ENCODE results near the gene SH3BP1.
A peak's percentile ranks its signal among the peaks of the same experiment; 100 is the strongest.

The SH3BP1 gene

DNA sequence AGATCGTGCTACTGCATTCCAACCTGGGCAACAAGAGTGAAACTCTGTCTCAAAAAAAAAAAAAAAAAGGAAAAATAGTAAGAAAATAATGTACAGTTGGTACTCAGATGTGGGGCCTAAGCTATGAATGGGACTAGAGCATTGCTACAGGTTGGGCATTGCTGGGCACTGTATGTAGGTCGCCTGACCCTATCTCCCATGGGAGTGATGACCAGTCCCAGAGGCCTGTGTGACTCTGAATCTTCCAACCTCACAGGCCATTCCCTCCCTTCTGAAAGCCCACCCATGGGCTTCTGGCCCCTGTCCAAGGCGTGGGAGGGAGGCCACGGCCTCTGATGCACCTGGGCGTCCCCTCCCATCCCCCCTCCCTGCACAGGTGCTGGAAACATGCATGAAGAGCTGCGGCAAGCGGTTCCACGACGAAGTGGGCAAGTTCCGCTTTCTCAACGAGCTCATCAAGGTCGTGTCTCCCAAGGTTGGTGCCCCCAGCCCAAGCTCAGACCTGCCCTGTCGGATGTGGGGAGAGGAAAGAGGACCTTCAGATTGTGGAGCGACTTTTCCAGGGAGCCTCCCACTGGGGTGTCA lies 21.3 kb upstream of the SH3BP1 start:
- peaks cover 55% of the 10 kb centered on the region for H3K36me3 ChIP-seq (ENCODE audit: insufficient read depth, low read length)
- H3K27me3 ChIP-seq (ENCODE audit: control insufficient read depth in 1 of 2, insufficient read depth in 2 of 2, low read length in 2 of 2), result no peaks in the 10 kb centered on the region
- no peak overlapping the region for H3K9ac ChIP-seq (ENCODE audit: low read length)
- no peaks in the 10 kb centered on the region for H3K9me3 ChIP-seq (ENCODE audit: low read length)
- H3K4me1 ChIP-seq (ENCODE audit: insufficient read depth, low read length), result peaks cover 12% of the 10 kb centered on the region
- no peak overlapping the region for H3K4me3 ChIP-seq (ENCODE audit: low read depth in 1 of 2, low read length in 2 of 2)
- no peak overlapping the region for H3K27ac ChIP-seq (ENCODE audit: low read depth, low read length)

DNA sequence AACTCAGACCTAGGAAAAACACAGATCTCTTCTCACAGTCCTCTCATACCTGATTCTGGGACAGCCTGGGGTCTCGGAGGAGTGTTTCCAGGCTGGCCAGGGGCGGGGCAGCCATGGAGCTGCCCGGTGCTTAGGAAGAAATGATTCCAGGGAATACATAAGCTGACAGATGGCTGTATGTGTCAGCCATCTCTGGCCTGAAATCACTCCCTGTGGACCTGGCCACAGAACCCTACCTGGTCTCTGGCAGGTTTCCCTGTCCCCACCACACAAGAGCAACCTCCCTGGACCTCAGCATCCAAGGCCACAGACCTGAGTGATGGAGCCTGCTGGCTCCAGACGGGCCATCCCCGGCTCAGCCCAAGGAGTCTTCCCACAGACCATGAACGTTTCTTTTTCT lies 20.8 kb upstream of the SH3BP1 start:
- Histone ChIP-seq H3K36me3 (ENCODE audit: insufficient read depth, low read length) (peaks cover 56% of the 10 kb centered on the region), H3K4me1 (ENCODE audit: insufficient read depth, low read length) (peaks cover 9% of the 10 kb centered on the region), H3K9ac (ENCODE audit: low read length) (no peak overlapping the region)

DNA sequence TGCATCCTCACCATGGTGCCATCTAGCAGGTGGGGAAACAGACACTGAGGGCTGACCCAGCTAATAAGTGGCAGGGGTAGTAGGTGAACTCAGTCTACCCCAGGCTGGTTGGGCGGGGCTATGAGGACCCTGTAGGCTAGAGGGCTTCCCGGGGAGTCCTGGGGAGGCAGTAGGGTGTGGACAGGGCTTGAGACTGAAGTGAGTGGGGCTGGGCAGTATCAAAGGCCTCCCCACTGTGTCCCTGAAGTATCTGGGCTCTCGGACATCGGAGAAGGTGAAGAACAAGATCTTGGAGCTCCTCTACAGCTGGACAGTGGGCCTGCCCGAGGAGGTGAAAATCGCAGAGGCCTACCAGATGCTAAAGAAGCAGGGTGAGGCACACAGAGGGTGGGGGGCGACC lies 19.5 kb upstream of the SH3BP1 start:
- no peak overlapping the region for H3K9ac ChIP-seq (ENCODE audit: low read length)
- peaks cover 50% of the 10 kb centered on the region for H3K36me3 ChIP-seq (ENCODE audit: insufficient read depth, low read length)

More for the DNA sequence above, 20.8 kb upstream of the SH3BP1 start:
- H3K27me3 ChIP-seq (ENCODE audit: control insufficient read depth in 1 of 2, insufficient read depth in 2 of 2, low read length in 2 of 2), result no peaks in the 10 kb centered on the region
- no peak overlapping the region for H3K4me3 ChIP-seq (ENCODE audit: low read depth in 1 of 2, low read length in 2 of 2)
- H3K27ac ChIP-seq (ENCODE audit: low read depth, low read length), result no peak overlapping the region
- no peaks in the 10 kb centered on the region for H3K9me3 ChIP-seq (ENCODE audit: low read length)

DNA sequence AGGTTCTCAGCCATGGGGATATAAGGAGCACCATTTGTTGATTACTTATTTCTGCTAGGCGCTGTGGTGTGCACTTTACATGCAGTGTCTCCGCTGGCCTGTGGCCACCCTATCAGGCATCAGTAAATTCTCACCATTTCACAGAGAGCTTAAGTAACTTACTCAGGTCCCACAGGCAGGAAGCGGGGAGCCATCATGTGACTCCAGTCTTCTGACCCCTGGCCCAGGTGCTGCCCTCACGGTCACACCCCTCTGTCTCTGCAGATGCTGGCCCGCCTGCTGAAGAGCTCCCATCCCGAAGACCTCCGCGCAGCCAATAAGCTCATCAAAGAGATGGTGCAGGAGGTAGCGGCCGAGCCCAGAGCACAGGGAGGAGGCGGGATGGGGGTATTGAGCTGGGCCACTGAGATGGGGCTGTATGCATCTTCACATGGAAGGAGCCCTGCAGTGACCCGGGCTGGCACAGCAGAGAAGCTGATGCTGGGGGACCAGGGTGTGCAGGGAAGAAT lies 18.1 kb upstream of the SH3BP1 start:
- H3K4me3 ChIP-seq (ENCODE audit: low read depth in 1 of 2, low read length in 2 of 2), result no peak overlapping the region
- no peak overlapping the region for H3K9ac ChIP-seq (ENCODE audit: low read length)
- no peak overlapping the region for H3K27ac ChIP-seq (ENCODE audit: low read depth, low read length)
- no peaks in the 10 kb centered on the region for H3K27me3 ChIP-seq (ENCODE audit: control insufficient read depth in 1 of 2, insufficient read depth in 2 of 2, low read length in 2 of 2)
- H3K9me3 ChIP-seq (ENCODE audit: low read length), result no peaks in the 10 kb centered on the region
- peaks cover 27% of the 10 kb centered on the region for H3K4me1 ChIP-seq (ENCODE audit: insufficient read depth, low read length)
- H3K36me3 ChIP-seq (ENCODE audit: insufficient read depth, low read length), result peaks cover 45% of the 10 kb centered on the region

More for the DNA sequence above, 19.5 kb upstream of the SH3BP1 start:
- no peaks in the 10 kb centered on the region for H3K27me3 ChIP-seq (ENCODE audit: control insufficient read depth in 1 of 2, insufficient read depth in 2 of 2, low read length in 2 of 2)
- H3K4me1 ChIP-seq (ENCODE audit: insufficient read depth, low read length), result peaks cover 13% of the 10 kb centered on the region
- H3K4me3 ChIP-seq (ENCODE audit: low read depth in 1 of 2, low read length in 2 of 2), result no peak overlapping the region
- H3K27ac ChIP-seq (ENCODE audit: low read depth, low read length), result no peak overlapping the region
- no peaks in the 10 kb centered on the region for H3K9me3 ChIP-seq (ENCODE audit: low read length)

DNA sequence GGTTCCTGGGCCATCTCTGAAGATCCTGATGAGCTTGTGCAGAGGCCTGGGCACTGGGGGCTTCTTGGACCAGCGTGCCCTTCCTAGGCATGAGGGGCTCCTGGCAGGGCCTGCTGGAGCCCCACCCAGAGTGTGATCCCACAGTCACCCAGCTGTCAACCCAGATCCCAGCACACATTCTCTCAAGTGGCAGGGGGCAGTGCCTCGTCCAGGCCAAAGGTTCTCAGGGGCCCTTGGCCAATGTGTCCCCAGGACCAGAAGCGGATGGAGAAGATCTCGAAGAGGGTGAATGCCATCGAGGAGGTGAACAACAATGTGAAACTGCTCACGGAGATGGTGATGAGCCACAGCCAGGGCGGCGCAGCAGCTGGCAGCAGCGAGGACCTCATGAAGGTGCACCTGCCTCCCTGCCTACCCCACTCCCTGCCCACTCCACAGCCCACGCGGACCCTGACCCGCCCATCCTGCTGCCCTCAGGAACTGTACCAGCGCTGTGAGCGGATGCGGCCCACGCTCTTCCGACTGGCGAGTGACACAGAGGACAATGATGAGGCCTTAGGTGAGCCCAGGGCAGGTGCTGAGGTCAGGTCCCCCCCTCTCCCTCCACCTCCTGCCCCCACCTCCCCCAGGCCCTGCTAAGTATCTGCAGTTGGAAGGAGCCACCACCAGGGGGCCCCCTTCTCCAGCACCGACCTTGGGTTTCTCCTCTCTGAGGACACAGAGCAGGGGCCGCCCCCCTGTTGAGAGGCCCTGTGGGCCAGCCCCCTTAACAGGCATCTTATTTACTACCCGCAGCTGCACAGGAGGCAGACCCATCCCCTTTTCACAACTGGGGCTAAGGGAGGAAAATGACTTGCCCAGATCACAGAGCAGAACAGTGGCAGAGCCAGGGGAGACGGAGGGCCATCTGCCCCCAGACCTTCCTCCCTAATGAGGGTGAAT lies 16.1 kb upstream of the SH3BP1 start:
- H3K4me3 ChIP-seq (ENCODE audit: low read depth in 1 of 2, low read length in 2 of 2), result no peak overlapping the region
- no peak overlapping the region for H3K9ac ChIP-seq (ENCODE audit: low read length)
- H3K27ac ChIP-seq (ENCODE audit: low read depth, low read length), result peak overlapping the region; percentile 12
- no peaks in the 10 kb centered on the region for H3K9me3 ChIP-seq (ENCODE audit: low read length)
- no peaks in the 10 kb centered on the region for H3K27me3 ChIP-seq (ENCODE audit: control insufficient read depth in 1 of 2, insufficient read depth in 2 of 2, low read length in 2 of 2)
- peaks cover 34% of the 10 kb centered on the region for H3K36me3 ChIP-seq (ENCODE audit: insufficient read depth, low read length)
- peaks cover 44% of the 10 kb centered on the region for H3K4me1 ChIP-seq (ENCODE audit: insufficient read depth, low read length)

DNA sequence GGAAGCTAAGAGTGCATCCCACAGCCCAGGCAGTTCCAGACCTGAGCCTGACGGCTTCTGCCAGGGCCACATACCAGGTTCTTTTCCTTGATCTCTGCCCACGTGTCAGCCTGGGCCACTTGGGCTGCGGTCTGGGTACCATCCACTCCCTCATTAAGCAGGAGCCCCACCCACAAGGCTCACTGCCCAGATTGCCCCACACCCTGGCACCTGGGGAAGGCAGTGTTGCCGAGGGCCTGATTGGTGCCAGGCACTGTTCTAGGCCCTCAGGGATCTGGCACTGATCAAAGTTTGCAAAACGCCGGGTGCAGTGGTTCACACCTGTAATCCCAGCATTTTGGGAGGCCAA lies 15.5 kb upstream of the SH3BP1 start:
- Histone ChIP-seq H3K4me3 (ENCODE audit: low read depth in 1 of 2, low read length in 2 of 2) (no peak overlapping the region), H3K27me3 (ENCODE audit: control insufficient read depth in 1 of 2, insufficient read depth in 2 of 2, low read length in 2 of 2) (no peaks in the 10 kb centered on the region), H3K9me3 (ENCODE audit: low read length) (no peaks in the 10 kb centered on the region), H3K9ac (ENCODE audit: low read length) (no peak overlapping the region), H3K4me1 (ENCODE audit: insufficient read depth, low read length) (peaks cover 44% of the 10 kb centered on the region), H3K36me3 (ENCODE audit: insufficient read depth, low read length) (peaks cover 33% of the 10 kb centered on the region), H3K27ac (ENCODE audit: low read depth, low read length) (peak overlapping the region; percentile 59)

DNA sequence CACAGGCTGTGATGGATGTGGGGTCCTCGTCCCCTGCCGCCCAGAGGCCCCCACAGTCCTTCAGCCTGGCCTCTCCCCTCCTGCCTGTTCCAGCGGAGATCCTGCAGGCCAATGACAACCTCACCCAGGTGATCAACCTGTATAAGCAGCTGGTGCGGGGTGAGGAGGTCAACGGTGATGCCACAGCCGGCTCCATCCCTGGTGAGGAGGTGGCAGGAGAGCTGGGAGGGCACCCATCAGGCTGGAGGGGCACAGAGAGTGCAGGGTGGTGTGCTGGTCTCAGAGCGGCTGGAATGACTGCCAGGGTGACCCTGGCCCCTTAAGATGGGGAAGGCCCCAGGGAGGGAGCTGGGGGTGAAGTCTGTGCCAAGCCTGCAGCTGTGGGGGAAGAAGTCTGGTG lies 14.6 kb upstream of the SH3BP1 start:
- Histone ChIP-seq H3K9ac (ENCODE audit: low read length) (peak overlapping the region; percentile 41), H3K4me3 (ENCODE audit: low read depth in 1 of 2, low read length in 2 of 2) (no peak overlapping the region), H3K27me3 (ENCODE audit: control insufficient read depth in 1 of 2, insufficient read depth in 2 of 2, low read length in 2 of 2) (no peaks in the 10 kb centered on the region), H3K4me1 (ENCODE audit: insufficient read depth, low read length) (peaks cover 44% of the 10 kb centered on the region), H3K9me3 (ENCODE audit: low read length) (no peaks in the 10 kb centered on the region), H3K27ac (ENCODE audit: low read depth, low read length) (peak overlapping the region; percentile 88), H3K36me3 (ENCODE audit: insufficient read depth, low read length) (peaks cover 34% of the 10 kb centered on the region)

DNA sequence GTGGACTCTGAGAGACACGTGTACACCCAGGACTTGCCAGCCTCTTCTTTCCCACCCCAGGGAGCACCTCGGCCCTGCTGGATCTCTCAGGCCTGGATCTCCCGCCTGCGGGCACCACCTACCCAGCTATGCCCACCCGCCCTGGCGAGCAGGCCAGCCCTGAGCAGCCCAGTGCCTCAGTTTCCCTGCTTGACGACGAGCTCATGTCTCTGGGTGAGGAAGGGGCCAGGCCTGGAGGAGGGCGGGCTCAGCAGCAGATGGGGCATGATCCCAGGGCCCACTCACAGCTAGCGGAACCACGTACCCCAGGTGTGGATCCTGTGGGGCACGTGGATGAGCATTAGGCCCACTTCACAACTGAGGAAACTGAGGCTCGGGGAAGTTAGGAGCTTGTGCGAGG lies 13.7 kb upstream of the SH3BP1 start:
- no peak overlapping the region for H3K4me3 ChIP-seq (ENCODE audit: low read depth in 1 of 2, low read length in 2 of 2)
- H3K27ac ChIP-seq (ENCODE audit: low read depth, low read length), result peak overlapping the region; percentile 88
- H3K36me3 ChIP-seq (ENCODE audit: insufficient read depth, low read length), result peaks cover 32% of the 10 kb centered on the region
- H3K9me3 ChIP-seq (ENCODE audit: low read length), result no peaks in the 10 kb centered on the region
- H3K9ac ChIP-seq (ENCODE audit: low read length), result peak overlapping the region; percentile 41
- H3K27me3 ChIP-seq (ENCODE audit: control insufficient read depth in 1 of 2, insufficient read depth in 2 of 2, low read length in 2 of 2), result no peaks in the 10 kb centered on the region
- peaks cover 44% of the 10 kb centered on the region for H3K4me1 ChIP-seq (ENCODE audit: insufficient read depth, low read length)

DNA sequence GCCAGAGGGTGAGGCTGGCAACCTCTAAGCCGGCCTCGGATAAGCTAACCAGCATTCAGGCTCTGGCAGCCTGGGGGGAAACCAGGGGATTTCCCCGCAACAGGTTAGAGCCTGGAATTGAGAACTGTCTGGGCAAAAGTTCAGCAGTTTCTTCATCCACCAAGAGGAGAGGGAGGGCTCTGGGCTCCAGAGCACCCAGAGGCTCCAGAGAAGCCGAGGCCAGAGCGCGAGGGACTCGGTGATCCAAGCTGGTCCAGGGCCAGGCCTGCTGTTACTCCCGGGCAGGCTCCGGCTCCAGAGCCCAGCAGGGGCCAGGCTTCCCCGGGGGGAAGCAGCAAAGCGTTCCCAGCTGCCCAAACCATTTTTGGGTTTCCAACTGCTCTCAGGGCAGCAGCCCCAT lies 13.3 kb upstream of the SH3BP1 start:
- Histone ChIP-seq H3K9me3 (ENCODE audit: low read length) (no peaks in the 10 kb centered on the region), H3K27me3 (ENCODE audit: control insufficient read depth in 1 of 2, insufficient read depth in 2 of 2, low read length in 2 of 2) (no peaks in the 10 kb centered on the region), H3K27ac (ENCODE audit: low read depth, low read length) (peak overlapping the region; percentile 88), H3K36me3 (ENCODE audit: insufficient read depth, low read length) (peaks cover 29% of the 10 kb centered on the region), H3K4me3 (ENCODE audit: low read depth in 1 of 2, low read length in 2 of 2) (no peak overlapping the region), H3K4me1 (ENCODE audit: insufficient read depth, low read length) (peaks cover 44% of the 10 kb centered on the region), H3K9ac (ENCODE audit: low read length) (peak overlapping the region; percentile 41)

DNA sequence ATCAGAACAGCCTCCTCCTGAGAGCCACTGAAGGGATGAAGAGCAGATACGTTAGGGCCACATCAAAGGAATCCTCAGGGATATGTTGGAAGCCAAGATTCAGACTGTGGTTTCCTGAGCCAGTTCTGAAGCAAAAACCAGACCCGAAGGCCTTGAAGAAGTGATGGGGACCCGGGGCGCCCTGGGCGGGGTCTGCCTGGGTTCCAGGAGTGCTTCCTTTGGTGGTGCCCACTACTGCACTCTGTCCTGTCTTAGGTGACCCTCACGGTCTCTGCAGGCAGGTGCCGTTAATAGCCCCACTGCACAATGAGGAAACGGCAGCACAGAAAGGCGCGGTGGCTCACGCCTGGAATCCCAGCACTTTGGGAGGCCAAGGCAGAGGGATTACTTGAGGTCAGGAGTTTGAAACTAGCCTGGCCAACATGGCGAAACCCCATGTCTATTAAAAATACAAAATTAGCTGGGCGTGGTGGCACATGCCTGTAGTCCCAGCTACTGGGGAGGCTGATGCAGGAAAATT lies 12.9 kb upstream of the SH3BP1 start:
- peaks cover 33% of the 10 kb centered on the region for H3K36me3 ChIP-seq (ENCODE audit: insufficient read depth, low read length)
- H3K27me3 ChIP-seq (ENCODE audit: control insufficient read depth in 1 of 2, insufficient read depth in 2 of 2, low read length in 2 of 2), result no peaks in the 10 kb centered on the region
- H3K9me3 ChIP-seq (ENCODE audit: low read length), result no peaks in the 10 kb centered on the region
- peaks cover 44% of the 10 kb centered on the region for H3K4me1 ChIP-seq (ENCODE audit: insufficient read depth, low read length)
- no peak overlapping the region for H3K4me3 ChIP-seq (ENCODE audit: low read depth in 1 of 2, low read length in 2 of 2)
- peak overlapping the region; percentile 88 for H3K27ac ChIP-seq (ENCODE audit: low read depth, low read length)
- peak overlapping the region; percentile 41 for H3K9ac ChIP-seq (ENCODE audit: low read length)

DNA sequence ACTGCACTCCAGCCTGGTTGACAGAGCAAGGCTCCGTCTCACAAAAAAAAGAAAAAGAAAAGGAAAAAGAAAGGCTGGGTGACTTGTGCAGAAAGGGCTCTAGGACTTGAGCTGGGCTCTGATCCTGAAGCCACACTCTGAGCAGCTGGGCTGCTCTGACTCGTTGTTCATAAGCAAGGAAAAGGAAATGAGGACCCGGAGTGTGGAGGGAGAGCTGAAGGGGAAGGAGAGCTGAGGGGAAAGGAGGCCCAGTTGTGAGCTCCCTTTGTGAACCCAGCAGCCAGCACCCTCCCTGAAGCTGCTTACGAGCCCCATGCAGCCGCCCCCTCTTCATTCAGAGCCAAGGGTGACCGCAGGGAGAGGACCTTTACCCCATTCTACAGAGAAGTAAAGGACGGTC lies 12.3 kb upstream of the SH3BP1 start:
- Histone ChIP-seq H3K9ac (ENCODE audit: low read length) (no peak overlapping the region), H3K27ac (ENCODE audit: low read depth, low read length) (peak overlapping the region; percentile 12), H3K36me3 (ENCODE audit: insufficient read depth, low read length) (peaks cover 36% of the 10 kb centered on the region), H3K4me1 (ENCODE audit: insufficient read depth, low read length) (peaks cover 44% of the 10 kb centered on the region), H3K4me3 (ENCODE audit: low read depth in 1 of 2, low read length in 2 of 2) (no peak overlapping the region), H3K9me3 (ENCODE audit: low read length) (no peaks in the 10 kb centered on the region), H3K27me3 (ENCODE audit: control insufficient read depth in 1 of 2, insufficient read depth in 2 of 2, low read length in 2 of 2) (no peaks in the 10 kb centered on the region)

Data from muscle layer of colon (tissue), 2 donors.